Stimulated activated naive B cell treated with anti-CD40 and anti-IgM and Interleukin-4, amounts not matched to agents 10 μg/mL and 1 μg/mL and 100 μg/mL, for 72 hours (primary cell): ENCODE measurements around the gene GMPS.
"Not testable (repeated sequence)": the region's sequence is repeated elsewhere in the genome, so short reads cannot be mapped to it uniquely, and the experiment has no call there.

Experiments
- ATAC-seq, 2 donors: fragments of 150-1000 bp; cut with Tn5 transposase; replicated peaks; 2 replicates each; pipeline ENCODE4 v1.10.0; 2021; ENCODE audit warnings: moderate library complexity in 1 of 2
- DNase-seq: peaks from one replicate; pipeline ENCODE4 v3.0.0; 2021
- H3K27ac Mint-ChIP-seq: one replicate; pipeline ENCODE4 v1.8.0; 2022; ENCODE audit warnings: mild to moderate bottlenecking, mixed read lengths
- H3K27me3 Mint-ChIP-seq, 2 donors: one replicate each; pipeline ENCODE4 v1.8.0; 2022; ENCODE audit warnings: mixed read lengths in 2 of 2
- H3K36me3 Mint-ChIP-seq, 2 donors: one replicate each; pipeline ENCODE4 v1.8.0; 2022; ENCODE audit warnings: mixed read lengths in 2 of 2, mild to moderate bottlenecking in 1 of 2
- H3K4me1 Mint-ChIP-seq, 2 donors: one replicate each; pipeline ENCODE4 v1.8.0; 2022; ENCODE audit warnings: mixed read lengths in 2 of 2, mild to moderate bottlenecking in 1 of 2
- H3K4me3 Mint-ChIP-seq, 2 donors: one replicate each; pipeline ENCODE4 v1.8.0; 2022; ENCODE audit warnings: mild to moderate bottlenecking in 2 of 2, mixed read lengths in 2 of 2, moderate library complexity in 1 of 2
- H3K9me3 Mint-ChIP-seq, 2 donors: one replicate each; pipeline ENCODE4 v1.8.0; 2022; ENCODE audit warnings: mixed read lengths in 2 of 2, mild to moderate bottlenecking in 1 of 2

GMPS gene

GRCh38 chr3:155870133-155870944 lies at the start of gene GMPS:
GMPS (plus strand) TSS chr3:155870650; CDS start chr3:155870871, 221 bp downstream.
- peak within 1 kb of the TSS; percentile 94 to 95 for H3K4me3 Mint-ChIP-seq
- peaks cover 9 to 21% of the 10 kb centered on the region in 2 donors for H3K4me1 Mint-ChIP-seq
- peak within 1 kb of the TSS; percentile 95 for H3K27ac Mint-ChIP-seq
- no peaks in the 10 kb centered on the region for H3K9me3 Mint-ChIP-seq
- peak; percentile 89 to 95 for ATAC-seq
- no peaks in the 10 kb centered on the region for H3K36me3 Mint-ChIP-seq
- no peaks in the 10 kb centered on the region for H3K27me3 Mint-ChIP-seq
- peak; percentile 97 for DNase-seq

- not testable (repeated sequence) for H3K27ac Mint-ChIP-seq, H3K27me3 Mint-ChIP-seq, DNase-seq, H3K9me3 Mint-ChIP-seq, H3K4me1 Mint-ChIP-seq, ATAC-seq, H3K4me3 Mint-ChIP-seq
- peaks cover 2 to 14% of the 10 kb centered on the region in 2 donors for H3K36me3 Mint-ChIP-seq
Observed at GRCh38 chr3:155828490-155829098, 41.9 kb upstream of the GMPS start.

DNA sequence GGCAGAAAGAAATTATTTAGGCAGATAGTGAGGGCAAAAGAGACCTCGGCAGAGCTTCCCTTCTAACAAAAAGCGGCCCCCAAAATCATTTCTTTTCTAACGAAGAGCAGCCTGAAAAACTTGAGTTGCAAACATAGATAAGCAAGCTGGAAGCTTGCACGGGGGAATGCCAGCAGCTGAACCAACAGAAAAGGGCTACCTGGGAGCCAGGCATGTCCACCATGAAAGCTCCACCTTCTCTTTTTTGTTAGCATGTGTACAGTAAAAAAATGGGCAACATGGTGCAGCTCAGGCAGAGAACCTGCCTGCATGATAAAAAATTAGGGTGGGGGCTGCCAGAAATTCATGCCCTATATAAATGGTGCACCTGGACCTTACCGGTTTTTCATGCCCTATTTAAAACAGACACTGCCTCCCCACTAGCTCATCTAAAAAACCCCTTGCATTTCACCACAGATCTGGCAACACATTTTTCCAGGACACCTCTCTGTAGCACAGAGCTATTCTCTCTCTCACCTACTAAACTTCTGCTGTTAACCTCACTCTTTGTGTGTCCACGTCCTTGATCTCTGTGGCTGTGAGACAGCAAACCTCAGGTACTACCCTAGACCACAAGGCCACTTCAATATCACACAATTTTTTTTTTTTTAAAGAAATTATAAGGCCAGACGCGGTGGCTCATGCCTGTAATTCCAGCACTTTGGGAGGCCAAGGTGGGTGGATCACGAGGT lies 34.9 kb upstream of the GMPS start:
- H3K27ac Mint-ChIP-seq: no peak overlapping the region
- ATAC-seq: no peak
- no peaks in the 10 kb centered on the region for H3K9me3 Mint-ChIP-seq

DNA sequence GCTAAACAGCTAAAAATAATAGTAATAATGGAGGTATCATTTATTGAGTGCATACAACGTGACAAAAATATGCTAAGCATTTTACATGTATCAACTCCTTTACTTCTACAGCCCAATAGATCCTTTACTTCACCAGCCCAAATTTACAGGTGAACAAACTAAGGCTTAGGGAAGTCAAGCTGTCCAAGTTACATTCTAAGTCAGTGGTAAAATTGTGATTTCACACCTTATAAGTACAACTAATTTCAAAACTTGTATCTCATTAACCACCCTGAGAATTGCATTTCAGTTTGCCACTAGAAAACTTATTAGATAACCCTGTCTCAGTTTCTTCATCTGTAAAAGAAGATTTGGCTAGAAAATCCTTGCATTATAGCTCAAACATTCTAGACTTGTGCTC lies 26.9 kb upstream of the GMPS start:
- H3K4me1 Mint-ChIP-seq: peaks cover 7 to 24% of the 10 kb centered on the region in 2 donors
- H3K36me3 Mint-ChIP-seq: peaks cover 11 to 22% of the 10 kb centered on the region in 2 donors
- no peak overlapping the region for H3K27ac Mint-ChIP-seq
- H3K9me3 Mint-ChIP-seq: no peaks in the 10 kb centered on the region
- H3K27me3 Mint-ChIP-seq: no peaks in the 10 kb centered on the region
- ATAC-seq (no peak), DNase-seq (no peak)
- H3K4me3 Mint-ChIP-seq: no peak overlapping the region

More for the DNA sequence above, 34.9 kb upstream of the GMPS start:
- Mint-ChIP-seq H3K27me3 (no peaks in the 10 kb centered on the region), H3K36me3 (peaks cover 5 to 10% of the 10 kb centered on the region in 2 donors), H3K4me3 (no peak overlapping the region), H3K4me1 (no peaks in the 10 kb centered on the region)
- DNase-seq: no peak

GRCh38 chr3:155846119-155846518 lies 24.3 kb upstream of the GMPS start:
- peaks cover 9 to 24% of the 10 kb centered on the region in 2 donors for H3K4me1 Mint-ChIP-seq
- H3K27me3 Mint-ChIP-seq: no peaks in the 10 kb centered on the region
- peaks cover 11 to 21% of the 10 kb centered on the region in 2 donors for H3K36me3 Mint-ChIP-seq
- ATAC-seq (no peak), DNase-seq (no peak)
- H3K27ac Mint-ChIP-seq: no peak overlapping the region
- H3K9me3 Mint-ChIP-seq: no peaks in the 10 kb centered on the region
- no peak overlapping the region for H3K4me3 Mint-ChIP-seq

DNA sequence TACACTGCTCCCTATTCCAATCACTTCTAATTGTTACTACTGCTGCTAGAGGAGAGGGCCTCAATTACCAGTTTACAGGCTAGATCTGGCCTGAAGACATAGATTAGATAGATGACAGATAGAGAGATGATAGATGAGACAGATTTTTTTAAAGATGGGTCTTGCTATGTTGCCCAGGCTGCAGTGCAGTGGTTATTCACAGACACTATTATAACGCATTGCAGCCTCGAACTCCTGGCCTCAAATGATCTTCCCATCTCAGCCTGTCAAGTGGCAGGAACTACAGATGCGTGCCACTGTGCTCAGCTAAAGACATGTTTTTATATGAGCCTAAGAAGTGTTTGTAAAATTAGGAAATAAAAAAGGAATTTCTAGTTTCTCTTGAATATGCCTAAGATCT lies 22.5 kb upstream of the GMPS start:
- no peaks in the 10 kb centered on the region for H3K27me3 Mint-ChIP-seq
- H3K27ac Mint-ChIP-seq: no peak overlapping the region

GRCh38 chr3:155849404-155849803 lies 21.0 kb upstream of the GMPS start:
- not testable (repeated sequence) for H3K27ac Mint-ChIP-seq, H3K27me3 Mint-ChIP-seq, H3K4me3 Mint-ChIP-seq, ATAC-seq, DNase-seq, H3K9me3 Mint-ChIP-seq
- peaks cover 11 to 39% of the 10 kb centered on the region in 2 donors for H3K36me3 Mint-ChIP-seq
- peaks cover 20 to 42% of the 10 kb centered on the region in 2 donors for H3K4me1 Mint-ChIP-seq

More for the DNA sequence above, 22.5 kb upstream of the GMPS start:
- Mint-ChIP-seq H3K4me3 (no peak overlapping the region), H3K9me3 (no peaks in the 10 kb centered on the region), H3K4me1 (peaks cover 17 to 37% of the 10 kb centered on the region in 2 donors), H3K36me3 (peaks cover 10 to 35% of the 10 kb centered on the region in 2 donors)
- DNase-seq: no peak
- ATAC-seq: no peak

GRCh38 chr3:155852341-155852740 lies 18.1 kb upstream of the GMPS start:
- no peak overlapping the region for H3K27ac Mint-ChIP-seq
- peaks cover 16 to 37% of the 10 kb centered on the region in 2 donors for H3K36me3 Mint-ChIP-seq
- ATAC-seq: no peak
- no peaks in the 10 kb centered on the region for H3K27me3 Mint-ChIP-seq
- no peak for DNase-seq
- H3K9me3 Mint-ChIP-seq: no peaks in the 10 kb centered on the region
- H3K4me3 Mint-ChIP-seq: peak overlapping the region; percentile 92 to 99
- H3K4me1 Mint-ChIP-seq: peaks cover 22 to 34% of the 10 kb centered on the region in 2 donors

DNA sequence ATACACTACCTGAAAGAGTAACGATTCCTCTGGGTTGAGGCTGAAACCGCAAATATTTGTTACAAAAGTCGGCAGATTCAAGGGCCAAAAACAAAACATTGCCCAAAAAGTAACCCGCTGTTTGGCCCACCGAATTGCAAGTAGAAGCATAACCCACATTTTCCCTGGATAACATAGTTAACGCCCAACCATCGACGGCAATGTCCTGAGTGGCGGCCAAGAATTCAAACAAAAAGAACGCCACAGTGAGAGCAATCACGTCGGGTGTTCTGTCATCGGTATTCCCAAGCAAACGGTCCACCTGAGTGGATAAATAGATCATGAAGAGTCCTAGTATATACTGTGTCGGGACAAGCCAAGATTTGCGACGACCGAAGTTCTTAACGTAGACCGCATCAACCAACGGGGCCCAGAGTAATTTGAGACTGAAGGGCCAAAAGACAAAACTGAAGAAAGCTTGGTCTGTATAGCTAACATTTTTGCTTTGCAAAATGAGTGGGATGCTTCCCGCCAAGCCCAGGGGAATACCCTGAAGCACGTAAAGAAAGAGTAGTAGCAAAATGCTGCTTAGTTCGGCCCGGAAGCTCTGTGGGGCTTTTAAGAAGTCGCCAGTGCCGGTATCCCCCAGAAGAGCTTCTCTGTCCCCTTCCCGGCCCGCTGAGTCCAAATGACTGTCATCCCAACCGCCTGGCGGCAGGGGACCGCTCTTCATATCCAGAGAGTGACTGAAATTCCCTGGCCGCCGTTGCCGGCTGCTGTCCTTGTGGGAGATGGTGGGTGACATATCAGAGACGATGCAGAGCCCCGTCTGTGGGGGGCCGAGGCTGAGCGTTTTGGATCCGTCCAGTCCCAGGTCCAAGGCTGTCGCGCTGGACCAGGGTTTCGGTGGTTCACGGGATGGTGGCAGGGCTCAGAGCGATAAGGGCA lies 17.0 kb upstream of the GMPS start:
- Mint-ChIP-seq H3K9me3 (no peaks in the 10 kb centered on the region), H3K4me1 (peaks cover 19 to 26% of the 10 kb centered on the region in 2 donors), H3K36me3 (peaks cover 9 to 29% of the 10 kb centered on the region in 2 donors), H3K27me3 (no peaks in the 10 kb centered on the region), H3K4me3 (peak overlapping the region; percentile 92 to 99), H3K27ac (peak overlapping the region; percentile 98)
- peak in 1 of 2 donors; percentile 1 for ATAC-seq
- peak; percentile 4 for DNase-seq

GRCh38 chr3:155854141-155854940 lies 16.1 kb upstream of the GMPS start, which contains the start of gene SLC33A1:
SLC33A1 (minus strand) TSS chr3:155854427; CDS start chr3:155853997, 430 bp downstream.
- Mint-ChIP-seq H3K36me3 (peaks cover 7 to 25% of the 10 kb centered on the region in 2 donors), H3K27ac (peak within 1 kb of the TSS; percentile 98), H3K4me3 (peak within 1 kb of the TSS; percentile 92 to 99), H3K27me3 (no peaks in the 10 kb centered on the region), H3K9me3 (no peaks in the 10 kb centered on the region), H3K4me1 (peaks cover 17 to 25% of the 10 kb centered on the region in 2 donors)
- DNase-seq (peak; percentile 100), ATAC-seq (peak; percentile 93 to 96)

DNA sequence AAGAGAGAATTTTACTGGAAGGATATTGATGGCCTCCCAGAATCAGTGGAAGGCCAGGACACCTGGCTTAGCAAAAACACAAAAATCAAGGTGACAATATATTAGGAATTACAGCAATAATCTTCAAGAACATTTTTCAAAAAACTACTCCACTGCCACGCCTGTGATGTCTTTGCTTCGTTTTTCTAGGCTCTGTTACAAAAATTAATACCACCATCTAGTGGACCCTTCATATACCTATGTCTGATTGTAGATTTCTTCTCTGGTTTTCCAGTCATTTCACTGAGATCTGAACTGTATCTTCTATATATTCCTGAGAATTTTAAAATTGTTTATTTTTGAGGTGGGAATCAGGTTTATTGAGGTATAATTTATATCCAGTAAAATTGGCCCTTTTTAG lies 10.6 kb upstream of the GMPS start:
- peaks cover 0 to 5% of the 10 kb centered on the region in 2 donors for H3K27me3 Mint-ChIP-seq
- H3K4me3 Mint-ChIP-seq: no peak overlapping the region
- ATAC-seq: no peak
- DNase-seq: no peak
- H3K27ac Mint-ChIP-seq: no peak overlapping the region
- no peaks in the 10 kb centered on the region for H3K9me3 Mint-ChIP-seq
- peaks cover 3% of the 10 kb centered on the region in 2 donors for H3K4me1 Mint-ChIP-seq
- peaks cover under 1 to 1% of the 10 kb centered on the region in 2 donors for H3K36me3 Mint-ChIP-seq

DNA sequence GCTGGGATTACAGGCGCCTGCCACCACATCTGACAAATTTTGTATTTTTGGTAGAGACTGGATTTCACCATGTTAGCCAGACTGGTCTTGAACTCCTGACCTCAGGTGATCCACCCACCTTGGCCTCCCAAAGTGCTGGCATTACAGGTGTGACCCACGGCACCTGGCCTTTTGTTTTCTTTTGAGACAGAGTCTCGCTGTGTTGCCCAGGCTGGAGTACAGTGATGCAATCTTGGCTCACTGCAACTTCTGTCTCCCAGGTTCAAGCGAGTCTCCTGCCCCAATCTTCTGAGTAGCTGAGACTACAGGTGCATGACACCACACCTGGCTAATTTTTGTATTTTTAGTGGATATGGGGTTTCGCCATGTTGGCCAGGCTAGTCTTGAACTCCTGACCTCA lies 10.0 kb upstream of the GMPS start:
- H3K4me1 Mint-ChIP-seq, H3K36me3 Mint-ChIP-seq, H3K4me3 Mint-ChIP-seq, ATAC-seq, DNase-seq, H3K9me3 Mint-ChIP-seq, H3K27ac Mint-ChIP-seq, H3K27me3 Mint-ChIP-seq: not testable (repeated sequence)
